Nephron progenitor cell (in vitro differentiated cells): ENCODE measurements around the gene CITED4.

Experiments used
- DNase-seq: peaks from one replicate; pipeline ENCODE4 v3.0.0; 2021
- H3K27ac Mint-ChIP-seq: 2 replicates; pipeline ENCODE4 v1.8.0; 2021; ENCODE audit warnings: mild to moderate bottlenecking, moderate library complexity, mixed read lengths
- H3K27me3 Mint-ChIP-seq: 2 replicates; pipeline ENCODE4 v1.8.0; 2021; ENCODE audit warnings: mild to moderate bottlenecking, low read depth, mixed read lengths; ENCODE audit not compliant: poor library complexity
- H3K36me3 Mint-ChIP-seq: 2 replicates; pipeline ENCODE4 v1.8.0; 2021; ENCODE audit warnings: low read depth, mixed read lengths
- H3K4me1 Mint-ChIP-seq: 2 replicates; pipeline ENCODE4 v1.8.0; 2021; ENCODE audit warnings: mixed read lengths
- H3K4me3 Mint-ChIP-seq: 2 replicates; pipeline ENCODE4 v1.8.0; 2021; ENCODE audit warnings: mild to moderate bottlenecking, moderate library complexity, mixed read lengths
- H3K9me3 Mint-ChIP-seq: 2 replicates; pipeline ENCODE4 v1.8.0; 2021; ENCODE audit warnings: mild to moderate bottlenecking, moderate library complexity, mixed read lengths
- TF ChIP-seq, protein P1 (sequence below): fragments of 200-600 bp; sonication (generic); IDR thresholded peaks from 2 replicates; pipeline ENCODE4 v1.5.0; 2021; ENCODE audit warnings: antibody characterized with exemption

The CITED4 gene

DNA sequence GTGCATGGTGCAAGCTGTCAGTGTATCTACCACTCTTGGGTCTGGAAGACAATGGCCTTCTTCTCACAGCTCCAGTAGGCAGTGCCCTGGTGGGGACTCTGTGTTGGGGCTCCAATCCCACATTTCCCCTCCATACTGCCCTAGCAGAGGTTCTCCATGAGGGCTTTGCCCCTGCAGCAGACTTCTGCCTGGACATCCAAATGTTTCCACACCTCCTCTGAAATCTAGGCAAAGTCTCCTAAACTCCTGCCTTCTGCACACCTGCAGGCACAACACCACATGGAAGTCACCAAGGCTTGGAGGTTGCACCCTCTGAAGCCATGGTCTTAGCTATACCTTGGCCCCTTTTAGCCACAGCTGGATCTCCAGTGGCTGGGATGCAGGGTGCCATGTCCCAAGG lies 31.8 kb upstream of the CITED4 start:
- Mint-ChIP-seq H3K9me3 (peaks cover 30% of the 10 kb centered on the region), H3K36me3 (no peaks in the 10 kb centered on the region), H3K4me3 (no peak overlapping the region), H3K4me1 (peaks cover 6% of the 10 kb centered on the region), H3K27me3 (peaks cover 26% of the 10 kb centered on the region), H3K27ac (no peak overlapping the region)
- TF ChIP-seq, protein P1, sequence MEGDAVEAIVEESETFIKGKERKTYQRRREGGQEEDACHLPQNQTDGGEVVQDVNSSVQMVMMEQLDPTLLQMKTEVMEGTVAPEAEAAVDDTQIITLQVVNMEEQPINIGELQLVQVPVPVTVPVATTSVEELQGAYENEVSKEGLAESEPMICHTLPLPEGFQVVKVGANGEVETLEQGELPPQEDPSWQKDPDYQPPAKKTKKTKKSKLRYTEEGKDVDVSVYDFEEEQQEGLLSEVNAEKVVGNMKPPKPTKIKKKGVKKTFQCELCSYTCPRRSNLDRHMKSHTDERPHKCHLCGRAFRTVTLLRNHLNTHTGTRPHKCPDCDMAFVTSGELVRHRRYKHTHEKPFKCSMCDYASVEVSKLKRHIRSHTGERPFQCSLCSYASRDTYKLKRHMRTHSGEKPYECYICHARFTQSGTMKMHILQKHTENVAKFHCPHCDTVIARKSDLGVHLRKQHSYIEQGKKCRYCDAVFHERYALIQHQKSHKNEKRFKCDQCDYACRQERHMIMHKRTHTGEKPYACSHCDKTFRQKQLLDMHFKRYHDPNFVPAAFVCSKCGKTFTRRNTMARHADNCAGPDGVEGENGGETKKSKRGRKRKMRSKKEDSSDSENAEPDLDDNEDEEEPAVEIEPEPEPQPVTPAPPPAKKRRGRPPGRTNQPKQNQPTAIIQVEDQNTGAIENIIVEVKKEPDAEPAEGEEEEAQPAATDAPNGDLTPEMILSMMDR: no peak
- no peak for DNase-seq

DNA sequence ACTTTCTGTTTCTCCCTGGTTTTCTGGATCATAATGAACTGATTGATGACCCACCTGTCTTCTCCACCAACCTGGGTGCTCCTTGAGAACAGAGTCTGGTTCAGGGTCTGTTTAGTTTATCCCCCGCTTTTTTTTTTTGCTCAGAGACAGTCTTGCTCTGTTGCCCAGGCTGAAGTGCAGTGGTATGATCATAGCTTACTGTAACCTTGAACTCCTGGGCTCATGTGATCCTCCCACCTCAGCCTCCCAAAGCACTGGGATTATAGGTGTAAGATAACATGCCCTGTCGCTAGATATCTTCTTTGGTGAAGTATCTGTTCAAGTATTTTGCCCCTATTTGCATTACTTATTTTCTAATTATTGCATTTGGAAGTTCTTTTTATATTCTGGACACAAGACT lies 30.2 kb upstream of the CITED4 start:
- Mint-ChIP-seq H3K4me3 (no peak overlapping the region), H3K4me1 (peaks cover 1% of the 10 kb centered on the region), H3K9me3 (peaks cover 30% of the 10 kb centered on the region), H3K36me3 (no peaks in the 10 kb centered on the region), H3K27me3 (peaks cover 31% of the 10 kb centered on the region), H3K27ac (no peak overlapping the region)
- no peak for DNase-seq
- TF ChIP-seq, protein P1: no peak

DNA sequence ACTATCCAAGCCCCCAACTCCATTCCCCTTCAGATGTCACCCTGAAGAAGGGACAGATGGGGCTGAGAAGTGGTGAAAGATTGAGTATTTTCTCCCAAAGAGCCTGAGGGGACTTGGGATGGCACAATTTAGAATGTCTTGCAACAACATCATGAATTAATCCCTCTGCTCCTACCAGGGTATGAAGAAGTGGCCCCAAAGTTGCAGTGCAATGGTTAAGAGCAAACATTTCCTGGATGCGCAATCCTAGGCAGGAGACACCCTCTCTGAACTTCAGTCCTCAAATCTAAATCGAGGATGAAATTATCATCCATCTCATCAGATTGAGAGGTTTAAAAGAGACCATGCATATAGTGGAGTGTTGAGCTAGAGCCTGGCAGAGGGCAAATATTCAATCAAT lies 28.6 kb upstream of the CITED4 start:
- H3K27me3 Mint-ChIP-seq: peaks cover 45% of the 10 kb centered on the region
- no peaks in the 10 kb centered on the region for H3K36me3 Mint-ChIP-seq
- H3K4me3 Mint-ChIP-seq: no peak overlapping the region
- TF ChIP-seq, protein P1: no peak
- no peaks in the 10 kb centered on the region for H3K4me1 Mint-ChIP-seq
- H3K9me3 Mint-ChIP-seq: peaks cover 30% of the 10 kb centered on the region
- no peak for DNase-seq
- H3K27ac Mint-ChIP-seq: no peak overlapping the region

DNA sequence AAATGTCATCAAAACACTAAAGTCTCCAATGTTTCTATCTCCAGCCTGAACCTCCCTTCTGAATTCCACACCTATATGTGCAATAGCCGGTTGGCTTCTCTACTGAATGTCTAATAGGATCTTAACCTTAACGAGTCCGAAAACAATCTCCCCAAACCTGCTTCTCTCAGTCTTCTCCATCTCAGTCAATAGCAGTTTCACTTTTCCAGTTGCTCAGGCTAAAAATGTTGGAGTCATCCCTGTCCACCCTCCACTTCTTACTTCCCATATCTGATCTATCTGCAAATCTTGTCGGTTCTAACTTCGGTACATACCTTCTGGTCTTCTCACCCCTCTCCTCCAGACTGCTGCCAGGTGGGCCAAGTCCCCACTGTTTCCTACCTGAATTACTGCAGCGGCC lies 25.5 kb upstream of the CITED4 start:
- TF ChIP-seq, protein P1: no peak
- H3K4me3 Mint-ChIP-seq: no peak overlapping the region
- H3K9me3 Mint-ChIP-seq: no peaks in the 10 kb centered on the region
- no peaks in the 10 kb centered on the region for H3K4me1 Mint-ChIP-seq
- DNase-seq: no peak
- no peak overlapping the region for H3K27ac Mint-ChIP-seq
- no peaks in the 10 kb centered on the region for H3K36me3 Mint-ChIP-seq
- H3K27me3 Mint-ChIP-seq: peaks cover 65% of the 10 kb centered on the region

DNA sequence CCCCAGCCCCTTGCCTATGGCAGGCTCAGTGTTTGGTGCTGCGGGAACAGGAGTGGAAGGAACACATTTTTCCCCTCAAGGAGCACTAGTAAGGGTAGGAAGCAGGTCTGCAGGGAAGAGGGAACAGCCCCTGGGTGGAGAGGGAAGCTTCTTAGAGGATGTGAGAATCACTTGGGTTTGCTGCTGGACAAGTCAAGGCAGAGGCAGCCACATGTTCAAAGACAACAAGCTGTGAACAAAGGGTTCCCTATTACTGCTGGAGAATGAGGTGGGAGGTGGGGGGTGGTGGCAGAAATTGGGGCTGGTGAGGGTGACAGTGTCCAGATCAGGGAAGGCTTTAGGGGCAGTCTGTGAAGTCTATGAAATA lies 24.8 kb upstream of the CITED4 start:
- no peaks in the 10 kb centered on the region for H3K9me3 Mint-ChIP-seq
- peaks cover 72% of the 10 kb centered on the region for H3K27me3 Mint-ChIP-seq
- H3K4me3 Mint-ChIP-seq: no peak overlapping the region
- DNase-seq: no peak
- no peaks in the 10 kb centered on the region for H3K4me1 Mint-ChIP-seq
- TF ChIP-seq, protein P1: no peak
- no peaks in the 10 kb centered on the region for H3K36me3 Mint-ChIP-seq
- no peak overlapping the region for H3K27ac Mint-ChIP-seq

DNA sequence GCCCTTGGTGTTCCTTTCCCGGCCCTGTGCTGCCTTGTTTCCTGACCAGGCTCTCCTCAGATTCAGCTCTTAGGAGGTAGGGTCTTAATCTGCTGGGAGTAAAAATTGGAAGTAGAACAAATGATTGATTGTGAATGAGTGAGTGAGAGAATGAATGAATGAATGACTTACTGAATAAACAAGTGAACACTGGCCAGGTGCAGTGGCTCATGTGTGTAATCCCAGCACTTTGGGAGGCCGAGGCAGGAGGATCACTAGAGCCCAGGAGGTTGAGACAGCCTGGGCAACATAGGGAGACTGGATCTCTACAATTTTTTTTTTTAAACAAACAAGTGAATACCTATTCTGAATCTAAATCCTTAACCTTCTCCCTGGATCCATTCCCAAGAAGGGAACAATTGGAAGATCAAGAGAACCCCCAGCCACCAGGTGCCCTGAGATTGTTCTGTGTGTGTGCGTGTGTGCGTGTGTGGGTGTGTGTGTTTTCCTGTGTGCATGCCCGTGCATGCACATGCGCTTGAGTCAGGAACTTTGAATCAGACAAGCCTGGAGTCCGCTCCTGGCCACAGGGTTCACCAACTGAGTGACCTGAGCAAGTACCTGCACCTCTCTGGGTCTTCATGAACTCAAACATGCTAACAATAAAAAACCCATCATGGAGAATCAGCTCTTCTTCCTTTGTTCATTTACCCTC lies 24.3 kb upstream of the CITED4 start:
- H3K27me3 Mint-ChIP-seq: peaks cover 73% of the 10 kb centered on the region
- no peaks in the 10 kb centered on the region for H3K9me3 Mint-ChIP-seq
- H3K4me1 Mint-ChIP-seq: no peaks in the 10 kb centered on the region
- TF ChIP-seq, protein P1: no peak
- no peak overlapping the region for H3K27ac Mint-ChIP-seq
- H3K4me3 Mint-ChIP-seq: no peak overlapping the region
- no peaks in the 10 kb centered on the region for H3K36me3 Mint-ChIP-seq
- no peak for DNase-seq
